ENCODE measurements around the gene ATP13A1. TPM values are rescaled to one million over a fixed set of nuclear protein-coding genes. Genes with fewer than 3 reads are reported as not detected.
"Not testable (repeated sequence)": the region's sequence is repeated elsewhere in the genome, so short reads cannot be mapped to it uniquely, and the experiment has no call there.

The ATP13A1 gene
- polyA plus RNA-seq, 1 experiment, result 27.9 TPM

GRCh38 chr19:19687090-19687489 is 23.6 kb upstream of the ATP13A1 start:
- Histone ChIP-seq H3K27me3 (ENCODE audit: control insufficient read depth, insufficient read depth, low read length) (no peaks in the 10 kb centered on the region), H3K4me3 (ENCODE audit: low read depth, low read length) (no peak overlapping the region), H3K36me3 (ENCODE audit: control insufficient read depth, insufficient read depth, low read length) (no peaks in the 10 kb centered on the region)
- no peak for DNase-seq (ENCODE audit: low read depth)
- ChIA-PET CTCF (no interaction called here), POLR2A (no interaction called here)
- no peak for TF ChIP-seq CTCF (IDR thresholded peaks at IDR 0.05; ENCODE audit: insufficient read depth, low read depth, low read length)

GRCh38 chr19:19686580-19686979 is 23.1 kb upstream of the ATP13A1 start:
- ChIA-PET POLR2A (no interaction called here), CTCF (no interaction called here)
- DNase-seq (ENCODE audit: low read depth), result no peak
- no peak for TF ChIP-seq CTCF (IDR thresholded peaks at IDR 0.05; ENCODE audit: insufficient read depth, low read depth, low read length)
- Histone ChIP-seq H3K36me3 (ENCODE audit: control insufficient read depth, insufficient read depth, low read length) (no peaks in the 10 kb centered on the region), H3K27me3 (ENCODE audit: control insufficient read depth, insufficient read depth, low read length) (no peaks in the 10 kb centered on the region), H3K4me3 (ENCODE audit: low read depth, low read length) (no peak overlapping the region)

GRCh38 chr19:19686119-19686518 is 22.6 kb upstream of the ATP13A1 start:
- CTCF ChIA-PET; POLR2A ChIA-PET; H3K36me3 ChIP-seq (ENCODE audit: control insufficient read depth, insufficient read depth, low read length); DNase-seq (ENCODE audit: low read depth); H3K27me3 ChIP-seq (ENCODE audit: control insufficient read depth, insufficient read depth, low read length); H3K4me3 ChIP-seq (ENCODE audit: low read depth, low read length): not testable (repeated sequence)

- H3K36me3 ChIP-seq (ENCODE audit: control insufficient read depth, insufficient read depth, low read length), result peaks cover 12% of the 10 kb centered on the region
- no peak overlapping the region for H3K4me3 ChIP-seq (ENCODE audit: low read depth, low read length)
- ChIA-PET CTCF (no interaction called here), POLR2A (no interaction called here)
- H3K27me3 ChIP-seq (ENCODE audit: control insufficient read depth, insufficient read depth, low read length), result no peaks in the 10 kb centered on the region
- no peak for TF ChIP-seq CTCF (IDR thresholded peaks at IDR 0.05; ENCODE audit: insufficient read depth, low read depth, low read length)
- DNase-seq (ENCODE audit: low read depth), result no peak
These were observed 15.9 kb upstream of the ATP13A1 start for GRCh38 chr19:19679176-19680073.

GRCh38 chr19:19677579-19677978 is 14.1 kb upstream of the ATP13A1 start:
- CTCF ChIA-PET, result no interaction called here
- no peak for TF ChIP-seq CTCF (IDR thresholded peaks at IDR 0.05; ENCODE audit: insufficient read depth, low read depth, low read length)
- peaks cover 12% of the 10 kb centered on the region for H3K36me3 ChIP-seq (ENCODE audit: control insufficient read depth, insufficient read depth, low read length)

GRCh38 chr19:19674315-19674714 is 10.8 kb upstream of the ATP13A1 start:
- ChIA-PET POLR2A (no interaction called here), CTCF (no interaction called here)
- H3K4me3 ChIP-seq (ENCODE audit: low read depth, low read length), result no peak overlapping the region
- no peak for TF ChIP-seq CTCF (IDR thresholded peaks at IDR 0.05; ENCODE audit: insufficient read depth, low read depth, low read length)
- H3K36me3 ChIP-seq (ENCODE audit: control insufficient read depth, insufficient read depth, low read length), result peaks cover 8% of the 10 kb centered on the region
- DNase-seq (ENCODE audit: low read depth), result no peak
- H3K27me3 ChIP-seq (ENCODE audit: control insufficient read depth, insufficient read depth, low read length), result no peaks in the 10 kb centered on the region

More at GRCh38 chr19:19677579-19677978, 14.1 kb upstream of the ATP13A1 start:
- no peaks in the 10 kb centered on the region for H3K27me3 ChIP-seq (ENCODE audit: control insufficient read depth, insufficient read depth, low read length)
- H3K4me3 ChIP-seq (ENCODE audit: low read depth, low read length), result no peak overlapping the region
- POLR2A ChIA-PET, result no interaction called here
- DNase-seq (ENCODE audit: low read depth), result no peak
